NT2/D1 (cell line): ENCODE measurements around the gene ELMO1.

Experiments used
- SUZ12 ChIP-seq: IDR thresholded peaks from 2 replicates; pipeline ENCODE4 v1.6.1; 2011; ENCODE audit not compliant: insufficient read length, insufficient read depth; ENCODE audit errors: extremely low read depth
- YY1 ChIP-seq: IDR thresholded peaks from 2 replicates; pipeline ENCODE4 v1.6.1; 2011; ENCODE audit not compliant: insufficient read length, insufficient read depth
- ZNF274 ChIP-seq: IDR thresholded peaks from 2 replicates; pipeline ENCODE4 v1.6.1; 2011; ENCODE audit warnings: mild to moderate bottlenecking, low read depth, low read length

DNA sequence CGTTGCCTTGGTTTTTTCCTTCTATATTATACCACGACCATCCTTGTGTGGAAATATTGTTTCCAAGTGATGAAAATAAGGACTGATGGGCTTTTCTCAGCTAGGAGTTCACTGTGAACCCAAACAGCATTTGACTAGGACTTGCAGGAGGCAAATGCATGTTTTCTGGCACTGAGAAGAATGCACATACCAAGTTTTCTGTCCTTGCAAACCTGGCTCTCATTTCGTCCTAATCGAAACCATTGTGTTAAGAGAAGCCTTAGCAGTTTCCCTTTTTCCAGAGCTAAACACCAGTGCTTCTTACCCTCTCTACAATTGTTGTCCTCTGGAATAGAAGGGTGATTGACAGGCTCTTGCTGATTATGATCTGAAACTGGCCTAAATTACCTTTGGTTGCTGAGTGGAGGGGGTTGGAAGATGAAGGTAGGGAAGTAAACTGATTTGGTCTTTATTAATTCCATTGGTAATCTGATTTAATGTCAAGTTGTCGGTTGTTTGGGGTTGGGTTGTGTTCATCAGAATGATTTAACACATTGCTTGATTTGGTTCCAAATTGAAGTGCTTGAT is 33.1 kb upstream of the ELMO1 start:
- TF ChIP-seq SUZ12 = no peak
- TF ChIP-seq YY1 = no peak
- TF ChIP-seq ZNF274 = no peak
